PC-3 (cell line): ENCODE results near the gene GRB14.

Experiments
- EZH2phosphoT487 ChIP-seq: fragments of 300-600 bp; sonication (generic); IDR thresholded peaks from 2 replicates; pipeline ENCODE4 v1.6.1; 2018; ENCODE audit warnings: mild to moderate bottlenecking, antibody characterized with exemption, low read length, borderline replicate concordance
- TF ChIP-seq, protein P1 (sequence below): fragments of 300-600 bp; sonication (generic); conservative IDR thresholded peaks from 2 replicates; pipeline ENCODE4 v1.5.1; 2017; ENCODE audit warnings: antibody characterized with exemption, low read depth, mild to moderate bottlenecking, low read length

DNA sequence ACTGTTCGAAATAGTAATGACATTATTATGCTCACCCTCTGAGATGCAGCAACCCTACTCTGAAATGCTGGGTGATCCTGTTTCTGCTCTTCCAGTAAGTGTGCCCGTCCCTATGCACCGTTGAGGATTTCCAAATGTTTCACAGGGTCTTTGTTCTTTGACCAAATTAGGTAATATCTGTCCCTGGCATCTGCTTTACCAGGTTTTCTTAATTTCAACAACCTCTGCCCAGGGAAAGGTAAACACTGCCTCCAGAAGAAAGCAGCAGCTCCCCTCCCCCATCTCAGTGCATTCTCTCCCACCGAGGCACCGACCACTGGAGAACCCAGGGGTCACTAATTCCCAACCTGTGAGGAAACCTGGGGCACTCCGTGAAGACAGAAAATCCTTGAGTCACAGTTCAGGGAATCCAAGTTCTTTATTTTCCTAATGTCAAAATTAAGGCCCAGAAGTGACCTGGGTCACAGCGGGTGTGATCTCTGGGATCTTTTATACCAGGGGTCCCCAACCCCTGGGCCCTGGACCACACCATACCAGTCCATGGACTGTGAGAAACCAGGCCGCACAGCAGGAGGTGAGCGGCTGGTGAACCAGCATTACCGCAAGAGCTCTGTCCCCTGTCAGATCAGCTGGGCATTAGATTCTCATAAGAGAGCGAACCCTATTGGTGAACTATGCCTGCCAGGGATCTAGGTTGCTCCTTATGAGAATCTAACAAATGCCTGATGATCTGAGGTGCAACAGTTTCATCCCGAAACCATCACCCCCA, 1.2 kb upstream of the GRB14 start:
- TF ChIP-seq, protein P1, sequence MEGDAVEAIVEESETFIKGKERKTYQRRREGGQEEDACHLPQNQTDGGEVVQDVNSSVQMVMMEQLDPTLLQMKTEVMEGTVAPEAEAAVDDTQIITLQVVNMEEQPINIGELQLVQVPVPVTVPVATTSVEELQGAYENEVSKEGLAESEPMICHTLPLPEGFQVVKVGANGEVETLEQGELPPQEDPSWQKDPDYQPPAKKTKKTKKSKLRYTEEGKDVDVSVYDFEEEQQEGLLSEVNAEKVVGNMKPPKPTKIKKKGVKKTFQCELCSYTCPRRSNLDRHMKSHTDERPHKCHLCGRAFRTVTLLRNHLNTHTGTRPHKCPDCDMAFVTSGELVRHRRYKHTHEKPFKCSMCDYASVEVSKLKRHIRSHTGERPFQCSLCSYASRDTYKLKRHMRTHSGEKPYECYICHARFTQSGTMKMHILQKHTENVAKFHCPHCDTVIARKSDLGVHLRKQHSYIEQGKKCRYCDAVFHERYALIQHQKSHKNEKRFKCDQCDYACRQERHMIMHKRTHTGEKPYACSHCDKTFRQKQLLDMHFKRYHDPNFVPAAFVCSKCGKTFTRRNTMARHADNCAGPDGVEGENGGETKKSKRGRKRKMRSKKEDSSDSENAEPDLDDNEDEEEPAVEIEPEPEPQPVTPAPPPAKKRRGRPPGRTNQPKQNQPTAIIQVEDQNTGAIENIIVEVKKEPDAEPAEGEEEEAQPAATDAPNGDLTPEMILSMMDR: no peak
- no peak for TF ChIP-seq EZH2phosphoT487
